HG02943 (cell line): Measurements from ENCODE around the gene TOMM7.
"Not testable (repeated sequence)": the region's sequence is repeated elsewhere in the genome, so short reads cannot be mapped to it uniquely, and the experiment has no call there.

Source experiments
- ATAC-seq: cut with Tn5 transposase; IDR thresholded peaks from one replicate; pipeline ENCODE4 v1.9.1; 2021; ENCODE audit warnings: mild to moderate bottlenecking, low read depth, moderate library complexity; ENCODE audit not compliant: unreplicated experiment

Gene TOMM7

GRCh38 chr7:22826593-22826992 is 3.9 kb upstream of the TOMM7 start:
- no peak for ATAC-seq

GRCh38 chr7:22824760-22825159 is 2.1 kb upstream of the TOMM7 start:
- no peak for ATAC-seq

GRCh38 chr7:22823142-22823497 is 471 bp upstream of the TOMM7 start:
- no peak for ATAC-seq

- no peak for ATAC-seq
Measured at GRCh38 chr7:22821702-22822485, 755 bp downstream of the TOMM7 start.

GRCh38 chr7:22819476-22819875 is 3.2 kb downstream of the TOMM7 start:
- no peak for ATAC-seq

- ATAC-seq = no peak
Measured at GRCh38 chr7:22814261-22815208, 8.1 kb downstream of the TOMM7 start.

- ATAC-seq = no peak
Measured at GRCh38 chr7:22812353-22812752, 10.3 kb downstream of the TOMM7 start.

- ATAC-seq = no peak
Measured at GRCh38 chr7:22811746-22812280, 10.8 kb downstream of the TOMM7 start.

- ATAC-seq = no peak
Measured at GRCh38 chr7:22810843-22811242, 11.8 kb downstream of the TOMM7 start.

- no peak for ATAC-seq
Measured at GRCh38 chr7:22809902-22810642, 12.6 kb downstream of the TOMM7 start.

GRCh38 chr7:22808140-22808539 is 14.5 kb downstream of the TOMM7 start:
- no peak for ATAC-seq

GRCh38 chr7:22806752-22807151 is 15.9 kb downstream of the TOMM7 start:
- ATAC-seq = no peak

- no peak for ATAC-seq
Measured at GRCh38 chr7:22805227-22805626, 17.4 kb downstream of the TOMM7 start.

- ATAC-seq = not testable (repeated sequence)
Measured at GRCh38 chr7:22802831-22803230, 19.8 kb downstream of the TOMM7 start.

- no peak for ATAC-seq
Measured at GRCh38 chr7:22802426-22802825, 20.2 kb downstream of the TOMM7 start.

GRCh38 chr7:22801912-22802311 is 20.7 kb downstream of the TOMM7 start:
- no peak for ATAC-seq

- no peak for ATAC-seq
Measured at GRCh38 chr7:22799633-22800032, 23.0 kb downstream of the TOMM7 start.

GRCh38 chr7:22793593-22794462 is 28.8 kb downstream of the TOMM7 start:
- no peak for ATAC-seq
